Naive thymus-derived CD8-positive, alpha-beta T cell (primary cell): ENCODE data around the gene PLCH1. TPM values are rescaled to one million over a fixed set of nuclear protein-coding genes. Genes with fewer than 3 reads are reported as not detected.

Experiments
- ATAC-seq, 2 donors: fragments of 150-1000 bp; cut with Tn5 transposase in 1 of 2; sonication (Bioruptor Pico), chemical (Tn5 transposase) in 1 of 2; 1 replicate in 1 of 2; 2 replicates in 1 of 2; pipeline ENCODE4 v1.10.0; 2021; ENCODE audit warnings: mild to moderate bottlenecking in 2 of 2, moderate library complexity in 2 of 2
- POLR2A ChIA-PET: fragments of 350-600 bp; sonication (Branson Sonifier 250); formaldehyde crosslinking; loops from one replicate; lab custom pipeline; 2021; ENCODE audit warnings: antibody characterized with exemption; lab: Charles Lee
- DNase-seq, 10 donors: peaks; one replicate each; pipeline versions ENCODE4 v3.0.0 to v3.0.0-alpha.2; 2020 to 2022
- H3K27ac Mint-ChIP-seq, 10 donors: one replicate each; pipeline ENCODE4 v1.8.0; 2020 to 2022; ENCODE audit warnings: mild to moderate bottlenecking in 10 of 10, mixed read lengths in 10 of 10, moderate library complexity in 4 of 10, inconsistent platforms in 1 of 10
- H3K27me3 Mint-ChIP-seq, 5 donors: one replicate each; pipeline ENCODE4 v1.8.0; 2021 to 2022; ENCODE audit warnings: mixed read lengths in 5 of 5
- H3K36me3 Mint-ChIP-seq, 3 donors: one replicate each; pipeline ENCODE4 v1.8.0; 2020 to 2022; ENCODE audit warnings: mixed read lengths in 3 of 3, mild to moderate bottlenecking in 2 of 3, inconsistent platforms in 1 of 3
- H3K4me1 Mint-ChIP-seq, 4 donors: one replicate each; pipeline ENCODE4 v1.8.0; 2021 to 2022; ENCODE audit warnings: mixed read lengths in 4 of 4
- H3K4me3 Mint-ChIP-seq, 10 donors: one replicate each; pipeline ENCODE4 v1.8.0; 2020 to 2022; ENCODE audit warnings: mild to moderate bottlenecking in 10 of 10, mixed read lengths in 10 of 10, moderate library complexity in 6 of 10, inconsistent platforms in 1 of 10
- H3K9me3 Mint-ChIP-seq, 9 donors: one replicate each; pipeline ENCODE4 v1.8.0; 2020 to 2022; ENCODE audit warnings: mixed read lengths in 9 of 9, mild to moderate bottlenecking in 3 of 9, inconsistent platforms in 1 of 9, moderate library complexity in 1 of 9
- polyA plus RNA-seq, 3 donors: library from polyadenylated mRNA; unstranded; fragments of 300-500 nt; fragmentation: Illumina TruSeq; gene quantifications; one replicate each; pipeline ENCODE4 v1.2.3, GENCODE V29; 2021
- total RNA-seq, 8 experiments: library from RNA in 2 of 8; stranded (reverse) in 2 of 8; gene quantifications; one replicate each; pipeline ENCODE4 v1.2.3 and lab custom pipeline; 2021 to 2026

PLCH1 gene
- total and polyA plus RNA-seq, 5 experiments from 2014 or later = not detected

DNA sequence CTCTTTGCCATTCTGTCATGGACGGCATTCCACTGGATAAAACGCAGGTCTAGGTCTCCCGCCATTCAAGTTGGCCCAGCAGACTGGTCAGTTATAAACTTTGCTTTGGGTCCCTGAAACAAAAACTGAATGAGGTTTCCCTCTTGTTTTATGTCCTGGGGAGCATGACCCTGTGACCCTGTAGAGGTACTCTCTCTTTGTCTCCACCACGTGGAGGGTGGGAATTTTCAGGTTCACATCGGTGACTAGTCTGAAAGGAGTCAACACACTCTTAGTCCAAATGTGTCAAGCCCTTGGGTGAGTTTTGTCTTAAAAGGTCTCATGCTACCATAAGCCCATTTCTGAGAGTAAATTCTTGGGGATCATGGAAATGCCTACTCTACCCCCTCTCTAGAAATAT lies 139.9 kb downstream of the PLCH1 start:
- no peak overlapping the region for H3K4me3 Mint-ChIP-seq

GRCh38 chr3:155604126-155604525 lies 140.7 kb downstream of the PLCH1 start:
- ATAC-seq (no peak), DNase-seq (no peak)
- Mint-ChIP-seq H3K9me3 (peaks cover 0 to 12% (median 7%) of the 10 kb centered on the region in 9 donors), H3K27me3 (peaks cover 0 to 8% (median 2%) of the 10 kb centered on the region in 5 donors), H3K4me1 (no peaks in the 10 kb centered on the region), H3K36me3 (peaks cover 0 to 4% (median 1%) of the 10 kb centered on the region in 3 donors), H3K27ac (no peak overlapping the region), H3K4me3 (no peak overlapping the region)
- POLR2A ChIA-PET = no interaction called here

More for the DNA sequence above, 139.9 kb downstream of the PLCH1 start:
- Mint-ChIP-seq H3K27me3 (peaks cover 0 to 9% (median 2%) of the 10 kb centered on the region in 5 donors), H3K36me3 (peaks cover 0 to 12% (median 4%) of the 10 kb centered on the region in 3 donors), H3K4me1 (no peaks in the 10 kb centered on the region), H3K9me3 (peaks cover 2 to 19% (median 12%) of the 10 kb centered on the region in 9 donors), H3K27ac (no peak overlapping the region)
- DNase-seq = no peak
- POLR2A ChIA-PET = no interaction called here
- ATAC-seq = no peak

GRCh38 chr3:155603302-155603701 lies 141.6 kb downstream of the PLCH1 start:
- POLR2A ChIA-PET = no interaction called here
- no peaks in the 10 kb centered on the region for H3K36me3 Mint-ChIP-seq
- ATAC-seq (no peak), DNase-seq (no peak)
- H3K27me3 Mint-ChIP-seq = peaks cover 0 to 4% (median 2%) of the 10 kb centered on the region in 5 donors
- H3K4me1 Mint-ChIP-seq = no peaks in the 10 kb centered on the region
- H3K4me3 Mint-ChIP-seq = no peak overlapping the region
- no peak overlapping the region for H3K27ac Mint-ChIP-seq
- H3K9me3 Mint-ChIP-seq = peaks cover 0 to 6% (median 0%) of the 10 kb centered on the region in 9 donors

- Mint-ChIP-seq H3K27me3 (peaks cover 0 to 4% (median 2%) of the 10 kb centered on the region in 5 donors), H3K27ac (no peak overlapping the region), H3K4me1 (no peaks in the 10 kb centered on the region), H3K9me3 (no peaks in the 10 kb centered on the region), H3K4me3 (no peak overlapping the region), H3K36me3 (no peaks in the 10 kb centered on the region)
- POLR2A ChIA-PET = no interaction called here
- ATAC-seq = no peak
- DNase-seq = no peak
Measured at GRCh38 chr3:155602307-155602706, 142.6 kb downstream of the PLCH1 start.

- Mint-ChIP-seq H3K36me3 (no peaks in the 10 kb centered on the region), H3K9me3 (no peaks in the 10 kb centered on the region), H3K4me3 (no peak overlapping the region), H3K4me1 (no peaks in the 10 kb centered on the region), H3K27me3 (peaks cover 0 to 7% (median 0%) of the 10 kb centered on the region in 5 donors), H3K27ac (no peak overlapping the region)
- no peak for ATAC-seq
- DNase-seq = no peak
- POLR2A ChIA-PET = no interaction called here
Measured at GRCh38 chr3:155598671-155599070, 146.2 kb downstream of the PLCH1 start.

DNA sequence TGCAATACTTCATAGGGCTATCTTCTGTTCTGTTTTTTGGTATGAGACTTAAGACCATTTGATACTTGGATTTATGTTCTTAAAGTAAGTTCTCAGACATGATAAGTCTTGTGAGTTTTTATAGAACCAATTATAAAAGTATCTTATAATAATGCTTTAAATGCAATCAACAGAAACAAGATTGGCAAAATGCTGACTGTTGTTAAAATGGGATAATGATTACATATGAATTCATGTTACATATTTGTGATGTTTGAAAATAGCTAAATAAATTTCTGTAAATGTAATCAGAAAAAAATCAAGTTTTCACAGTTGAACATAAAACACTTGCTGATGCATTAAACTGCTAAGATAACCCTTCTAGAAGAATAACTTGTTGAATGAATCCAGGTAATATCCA lies 148.3 kb downstream of the PLCH1 start:
- POLR2A ChIA-PET = no interaction called here
- Mint-ChIP-seq H3K27me3 (peaks cover 0 to 10% (median 0%) of the 10 kb centered on the region in 5 donors), H3K36me3 (no peaks in the 10 kb centered on the region), H3K4me1 (no peaks in the 10 kb centered on the region), H3K27ac (no peak overlapping the region), H3K4me3 (no peak overlapping the region), H3K9me3 (no peaks in the 10 kb centered on the region)
- no peak for DNase-seq
- ATAC-seq = no peak

DNA sequence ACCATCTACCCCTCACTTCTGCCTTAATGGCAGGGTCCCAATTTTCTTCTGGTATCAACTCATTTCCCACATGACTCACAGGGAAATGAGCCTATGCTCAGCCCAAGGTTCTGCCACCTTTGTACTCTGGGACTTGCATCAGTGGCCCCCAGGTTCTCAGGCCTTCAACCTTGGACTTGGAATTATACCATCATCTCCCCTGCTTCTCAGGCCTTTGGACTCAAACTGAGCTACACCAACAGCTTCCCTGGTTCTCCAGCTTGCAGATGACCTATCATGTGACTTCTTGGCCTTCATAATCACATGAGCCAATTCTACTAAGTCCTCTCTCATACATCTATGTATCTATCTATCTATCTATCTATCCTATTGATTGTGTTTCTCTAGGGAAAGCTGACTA lies 149.5 kb downstream of the PLCH1 start:
- POLR2A ChIA-PET = no interaction called here

GRCh38 chr3:155594526-155595187 lies 150.2 kb downstream of the PLCH1 start:
- ATAC-seq (no peak), DNase-seq (no peak)
- no peak overlapping the region for H3K4me3 Mint-ChIP-seq
- peaks cover 0 to 10% (median 0%) of the 10 kb centered on the region in 5 donors for H3K27me3 Mint-ChIP-seq
- H3K36me3 Mint-ChIP-seq = no peaks in the 10 kb centered on the region
- POLR2A ChIA-PET = no interaction called here
- H3K9me3 Mint-ChIP-seq = no peaks in the 10 kb centered on the region
- no peaks in the 10 kb centered on the region for H3K4me1 Mint-ChIP-seq
- peak overlapping the region in 1 of 10 donors; percentile 36 for H3K27ac Mint-ChIP-seq

More for the DNA sequence above, 149.5 kb downstream of the PLCH1 start:
- Mint-ChIP-seq H3K27ac (no peak overlapping the region), H3K27me3 (peaks cover 0 to 10% (median 0%) of the 10 kb centered on the region in 5 donors), H3K4me3 (no peak overlapping the region), H3K4me1 (no peaks in the 10 kb centered on the region), H3K9me3 (no peaks in the 10 kb centered on the region), H3K36me3 (no peaks in the 10 kb centered on the region)
- DNase-seq (no peak), ATAC-seq (no peak)

GRCh38 chr3:155587581-155587980 lies 157.3 kb downstream of the PLCH1 start:
- Mint-ChIP-seq H3K27ac (no peak overlapping the region), H3K4me3 (no peak overlapping the region), H3K9me3 (no peaks in the 10 kb centered on the region), H3K36me3 (no peaks in the 10 kb centered on the region), H3K27me3 (peaks cover 0 to 7% (median 1%) of the 10 kb centered on the region in 5 donors), H3K4me1 (peaks cover 0 to 2% (median 0%) of the 10 kb centered on the region in 4 donors)
- DNase-seq (no peak), ATAC-seq (no peak)
- POLR2A ChIA-PET = no interaction called here

- Mint-ChIP-seq H3K36me3 (no peaks in the 10 kb centered on the region), H3K27me3 (peaks cover 3 to 12% (median 4%) of the 10 kb centered on the region in 5 donors), H3K4me3 (no peak overlapping the region), H3K27ac (no peak overlapping the region), H3K9me3 (no peaks in the 10 kb centered on the region), H3K4me1 (peaks cover 0 to 7% (median 0%) of the 10 kb centered on the region in 4 donors)
- DNase-seq (no peak), ATAC-seq (no peak)
- POLR2A ChIA-PET = no interaction called here
Measured at GRCh38 chr3:155585384-155585783, 159.5 kb downstream of the PLCH1 start.

DNA sequence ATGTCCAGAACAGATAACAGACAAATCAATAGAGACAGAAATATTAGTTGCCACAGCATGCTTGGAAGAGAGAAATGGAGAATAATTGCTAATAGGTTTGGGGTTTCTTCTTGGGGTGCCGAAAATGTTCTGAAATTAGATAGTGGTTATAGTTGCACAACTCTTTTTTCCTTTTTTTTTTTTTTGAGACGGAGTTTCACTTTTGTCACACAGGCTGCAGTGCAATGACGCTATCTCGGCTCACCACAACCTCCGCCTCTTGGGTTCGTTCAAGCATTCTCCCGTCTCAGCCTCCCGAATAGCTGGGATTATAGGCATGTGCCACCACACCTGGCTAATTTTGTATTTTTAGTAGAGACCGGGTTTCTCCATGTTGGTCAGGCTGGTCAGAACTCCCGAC lies 163.3 kb downstream of the PLCH1 start:
- peaks cover 0 to 7% (median 0%) of the 10 kb centered on the region in 4 donors for H3K4me1 Mint-ChIP-seq

GRCh38 chr3:155572085-155572484 lies 172.8 kb downstream of the PLCH1 start:
- H3K4me3 Mint-ChIP-seq = no peak overlapping the region
- peaks cover 0 to 3% (median 0%) of the 10 kb centered on the region in 9 donors for H3K9me3 Mint-ChIP-seq
- H3K27ac Mint-ChIP-seq = no peak overlapping the region
- H3K27me3 Mint-ChIP-seq = peaks cover 0 to 12% (median 0%) of the 10 kb centered on the region in 5 donors
- POLR2A ChIA-PET = no interaction called here
- DNase-seq = no peak
- peaks cover 0 to 3% (median 0%) of the 10 kb centered on the region in 3 donors for H3K36me3 Mint-ChIP-seq
- ATAC-seq = no peak
- no peaks in the 10 kb centered on the region for H3K4me1 Mint-ChIP-seq

More for the DNA sequence above, 163.3 kb downstream of the PLCH1 start:
- H3K27ac Mint-ChIP-seq = peak overlapping the region in 1 of 10 donors; percentile 22
- peak in 2 of 10 donors; percentile 6 to 43 for DNase-seq
- no peaks in the 10 kb centered on the region for H3K9me3 Mint-ChIP-seq
- no peaks in the 10 kb centered on the region for H3K36me3 Mint-ChIP-seq
- POLR2A ChIA-PET = no interaction called here
- peak overlapping the region in 6 of 10 donors; percentile 3 to 59 (median 34) for H3K4me3 Mint-ChIP-seq
- ATAC-seq = no peak
- H3K27me3 Mint-ChIP-seq = peaks cover 3 to 11% (median 4%) of the 10 kb centered on the region in 5 donors

GRCh38 chr3:155568295-155568694 lies 176.6 kb downstream of the PLCH1 start:
- Mint-ChIP-seq H3K4me3 (no peak overlapping the region), H3K4me1 (no peaks in the 10 kb centered on the region), H3K27ac (no peak overlapping the region), H3K9me3 (peaks cover 0 to 3% (median 0%) of the 10 kb centered on the region in 9 donors), H3K36me3 (peaks cover 0 to under 1% (median 0%) of the 10 kb centered on the region in 3 donors), H3K27me3 (no peaks in the 10 kb centered on the region)
- POLR2A ChIA-PET = no interaction called here
- DNase-seq = no peak
- ATAC-seq = no peak
